ENCODE measurements around the gene GATA5.

Gene GATA5

DNA sequence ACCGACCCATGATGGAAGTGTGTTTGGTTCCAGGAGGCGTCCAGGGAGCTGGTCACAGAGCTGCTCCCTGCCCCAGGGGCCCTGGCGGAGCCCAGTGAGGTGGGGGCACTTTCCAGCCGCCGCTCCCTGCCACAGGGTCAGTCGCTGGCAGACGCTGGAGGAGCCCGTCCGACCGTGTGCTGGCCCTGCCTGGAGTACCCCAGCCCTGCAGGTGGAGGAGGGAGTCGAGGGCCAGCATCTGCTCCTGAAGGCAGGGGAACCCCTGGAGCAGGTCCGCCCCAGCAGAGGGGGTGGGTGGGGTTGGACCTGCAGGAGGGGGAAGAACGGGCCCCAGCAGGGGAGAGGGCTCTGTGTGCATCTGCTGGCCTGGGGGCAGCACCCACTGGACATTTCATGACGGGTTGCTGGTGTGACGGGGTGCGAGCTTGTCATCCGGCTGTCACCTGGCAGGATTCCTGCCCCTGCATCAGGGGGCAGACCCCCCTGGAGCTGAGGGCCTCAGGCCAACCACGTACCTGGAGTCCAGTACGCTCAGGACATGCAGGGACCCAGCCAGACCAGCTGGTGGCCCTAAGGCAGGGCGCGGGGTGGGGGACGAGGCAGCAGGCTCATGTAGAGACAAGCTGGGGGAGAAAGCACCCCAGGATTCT is 32.3 kb upstream of the GATA5 start:
- no peak overlapping the region for H3K27ac ChIP-seq (ENCODE audit: low read depth, low read length)
- no peak overlapping the region for H3K4ac ChIP-seq (ENCODE audit: low read depth, low read length)
- no peaks in the 10 kb centered on the region for H3K27me3 ChIP-seq (ENCODE audit: insufficient read depth, low read length, poor library complexity)

DNA sequence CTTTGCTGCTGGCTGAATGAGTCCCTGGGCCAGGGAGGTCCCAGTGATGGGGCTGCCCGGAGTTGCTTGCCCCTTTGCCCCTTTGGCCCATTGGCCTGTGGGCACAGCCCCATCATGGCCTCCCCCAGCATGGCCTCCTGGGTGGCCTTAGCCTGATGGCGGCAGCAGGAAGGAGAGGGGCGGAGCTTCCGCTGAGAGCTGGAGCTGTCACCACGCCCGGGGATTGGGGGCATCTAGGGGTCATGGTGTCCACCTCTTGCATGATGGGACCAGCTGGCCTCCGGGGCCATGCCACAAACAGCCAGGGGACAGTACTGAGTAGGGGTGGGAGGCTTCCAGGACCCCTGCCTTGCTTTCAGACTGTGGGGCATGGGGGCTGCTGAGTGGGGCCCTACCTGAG is 31.5 kb upstream of the GATA5 start:
- H4K8ac ChIP-seq (ENCODE audit: low read depth, low read length): no peak overlapping the region
- no peak overlapping the region for H3K9ac ChIP-seq (ENCODE audit: low read length)
- H3K4me2 ChIP-seq (ENCODE audit: low read length): no peak overlapping the region
- H2AK5ac ChIP-seq (ENCODE audit: low read length): no peak overlapping the region
- H3K23ac ChIP-seq (ENCODE audit: low read length): no peak overlapping the region
- H3K4me1 ChIP-seq (ENCODE audit: control insufficient read depth, low read depth, low read length): peaks cover 3% of the 10 kb centered on the region
- DNase-seq: no peak
- no peaks in the 10 kb centered on the region for H3K79me1 ChIP-seq (ENCODE audit: low read length)
- no peak overlapping the region for H3K18ac ChIP-seq (ENCODE audit: low read length)
- no peak overlapping the region for H2BK5ac ChIP-seq (ENCODE audit: low read length)
- WGBS (ENCODE audit: extremely low coverage, insufficient coverage, low lambda C conversion rate): no CpG with 5 or more reads among the region's 7 CpGs
- no peaks in the 10 kb centered on the region for H3K27me3 ChIP-seq (ENCODE audit: insufficient read depth, low read length, poor library complexity)
- no peak overlapping the region for H3K27ac ChIP-seq (ENCODE audit: low read depth, low read length)
- H3K4ac ChIP-seq (ENCODE audit: low read depth, low read length): no peak overlapping the region
- H2BK15ac ChIP-seq (replicated peaks; ENCODE audit: low read depth): no peak overlapping the region
- H3K4me3 ChIP-seq (ENCODE audit: low read length): no peak overlapping the region
- H3K79me2 ChIP-seq (ENCODE audit: control insufficient read depth, insufficient read depth, low read length): no peaks in the 10 kb centered on the region
- no peak overlapping the region for H4K5ac ChIP-seq (ENCODE audit: low read length)
- no peaks in the 10 kb centered on the region for H3K36me3 ChIP-seq (ENCODE audit: control insufficient read depth, insufficient read depth, low read length)
- no peak overlapping the region for H2BK120ac ChIP-seq (ENCODE audit: low read depth, low read length)
- H3K56ac ChIP-seq (ENCODE audit: low read length): no peak overlapping the region

More for the DNA sequence above, 32.3 kb upstream of the GATA5 start:
- H3K4me3 ChIP-seq (ENCODE audit: low read length): no peak overlapping the region
- no peak overlapping the region for H3K9ac ChIP-seq (ENCODE audit: low read length)
- H2BK120ac ChIP-seq (ENCODE audit: low read depth, low read length): no peak overlapping the region
- H3K18ac ChIP-seq (ENCODE audit: low read length): no peak overlapping the region
- no peak overlapping the region for H3K56ac ChIP-seq (ENCODE audit: low read length)
- H3K79me2 ChIP-seq (ENCODE audit: control insufficient read depth, insufficient read depth, low read length): no peaks in the 10 kb centered on the region
- DNase-seq: no peak
- no peak overlapping the region for H2AK5ac ChIP-seq (ENCODE audit: low read length)
- H2BK5ac ChIP-seq (ENCODE audit: low read length): no peak overlapping the region
- no peak overlapping the region for H3K23ac ChIP-seq (ENCODE audit: low read length)
- H2BK15ac ChIP-seq (replicated peaks; ENCODE audit: low read depth): no peak overlapping the region
- no peak overlapping the region for H3K4me2 ChIP-seq (ENCODE audit: low read length)
- H4K5ac ChIP-seq (ENCODE audit: low read length): no peak overlapping the region
- no peaks in the 10 kb centered on the region for H3K79me1 ChIP-seq (ENCODE audit: low read length)
- no CpG with 5 or more reads among the region's 22 CpGs for WGBS (ENCODE audit: extremely low coverage, insufficient coverage, low lambda C conversion rate)
- no peaks in the 10 kb centered on the region for H3K36me3 ChIP-seq (ENCODE audit: control insufficient read depth, insufficient read depth, low read length)
- H4K8ac ChIP-seq (ENCODE audit: low read depth, low read length): no peak overlapping the region
- H3K4me1 ChIP-seq (ENCODE audit: control insufficient read depth, low read depth, low read length): peaks cover 3% of the 10 kb centered on the region

DNA sequence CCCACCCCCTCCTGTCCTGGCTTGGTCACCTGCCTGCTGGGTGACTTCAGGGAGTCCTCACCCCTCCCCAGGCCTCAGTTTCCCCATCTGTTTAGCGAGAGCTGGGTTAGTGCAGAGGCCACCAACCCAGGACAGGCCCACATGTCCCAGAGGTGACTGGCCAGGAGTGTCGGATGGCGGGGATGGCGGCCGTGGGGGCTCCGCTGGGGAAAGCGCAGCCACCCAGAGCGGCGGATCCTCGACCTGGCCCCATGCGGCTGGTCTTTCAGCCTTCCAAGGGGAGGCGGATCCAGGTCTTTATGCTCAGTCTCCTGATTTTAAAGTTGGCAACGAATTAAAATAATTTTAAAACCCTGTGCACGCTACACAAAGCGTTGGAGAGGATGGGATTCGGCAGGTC is 31.0 kb upstream of the GATA5 start:
- Histone ChIP-seq H2BK15ac (replicated peaks; ENCODE audit: low read depth) (no peak overlapping the region), H3K4ac (ENCODE audit: low read depth, low read length) (no peak overlapping the region), H3K36me3 (ENCODE audit: control insufficient read depth, insufficient read depth, low read length) (no peaks in the 10 kb centered on the region), H3K23ac (ENCODE audit: low read length) (no peak overlapping the region), H3K4me1 (ENCODE audit: control insufficient read depth, low read depth, low read length) (peaks cover 3% of the 10 kb centered on the region), H3K79me1 (ENCODE audit: low read length) (no peaks in the 10 kb centered on the region), H3K18ac (ENCODE audit: low read length) (no peak overlapping the region), H3K4me2 (ENCODE audit: low read length) (no peak overlapping the region), H3K79me2 (ENCODE audit: control insufficient read depth, insufficient read depth, low read length) (no peaks in the 10 kb centered on the region), H3K4me3 (ENCODE audit: low read length) (no peak overlapping the region), H3K27ac (ENCODE audit: low read depth, low read length) (no peak overlapping the region), H2BK5ac (ENCODE audit: low read length) (no peak overlapping the region), H3K56ac (ENCODE audit: low read length) (no peak overlapping the region), H3K27me3 (ENCODE audit: insufficient read depth, low read length, poor library complexity) (no peaks in the 10 kb centered on the region), H3K9ac (ENCODE audit: low read length) (no peak overlapping the region), H2BK120ac (ENCODE audit: low read depth, low read length) (no peak overlapping the region), H2AK5ac (ENCODE audit: low read length) (no peak overlapping the region), H4K5ac (ENCODE audit: low read length) (no peak overlapping the region), H4K8ac (ENCODE audit: low read depth, low read length) (no peak overlapping the region)
- DNase-seq: no peak
- no CpG with 5 or more reads among the region's 16 CpGs for WGBS (ENCODE audit: extremely low coverage, insufficient coverage, low lambda C conversion rate)

DNA sequence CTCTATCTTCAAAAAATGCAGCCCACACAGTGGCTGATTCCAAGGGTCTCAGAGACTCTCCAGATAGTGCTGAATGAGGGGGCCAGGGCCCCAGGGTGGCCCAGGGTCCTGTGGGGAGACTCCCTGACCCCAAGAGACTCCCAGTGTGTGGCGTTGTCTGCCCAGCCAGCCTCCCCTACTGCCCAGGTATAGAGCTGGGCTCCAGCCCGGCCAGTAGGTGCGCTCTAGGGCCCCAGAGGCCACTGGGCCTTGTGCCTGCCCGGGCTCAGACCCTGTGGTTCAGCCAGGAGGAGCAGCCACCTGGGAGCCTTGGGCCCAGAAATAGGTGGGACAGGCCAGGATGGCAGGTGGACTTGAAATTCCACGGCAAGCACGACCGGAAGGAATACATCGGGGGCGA is 30.3 kb upstream of the GATA5 start:
- H2AK5ac ChIP-seq (ENCODE audit: low read length): no peak overlapping the region
- no peak overlapping the region for H3K27ac ChIP-seq (ENCODE audit: low read depth, low read length)
- no peaks in the 10 kb centered on the region for H3K79me2 ChIP-seq (ENCODE audit: control insufficient read depth, insufficient read depth, low read length)
- no peak overlapping the region for H4K5ac ChIP-seq (ENCODE audit: low read length)
- no peak overlapping the region for H3K56ac ChIP-seq (ENCODE audit: low read length)
- WGBS (ENCODE audit: extremely low coverage, insufficient coverage, low lambda C conversion rate): no CpG with 5 or more reads among the region's 9 CpGs
- H3K4me2 ChIP-seq (ENCODE audit: low read length): no peak overlapping the region
- no peaks in the 10 kb centered on the region for H3K27me3 ChIP-seq (ENCODE audit: insufficient read depth, low read length, poor library complexity)
- H3K79me1 ChIP-seq (ENCODE audit: low read length): no peaks in the 10 kb centered on the region
- H2BK120ac ChIP-seq (ENCODE audit: low read depth, low read length): no peak overlapping the region
- no peak overlapping the region for H3K4me3 ChIP-seq (ENCODE audit: low read length)
- no peak overlapping the region for H3K4ac ChIP-seq (ENCODE audit: low read depth, low read length)
- no peak for DNase-seq
- no peak overlapping the region for H3K23ac ChIP-seq (ENCODE audit: low read length)
- no peak overlapping the region for H3K18ac ChIP-seq (ENCODE audit: low read length)
- H3K4me1 ChIP-seq (ENCODE audit: control insufficient read depth, low read depth, low read length): peaks cover 3% of the 10 kb centered on the region
- no peak overlapping the region for H4K8ac ChIP-seq (ENCODE audit: low read depth, low read length)
- H2BK5ac ChIP-seq (ENCODE audit: low read length): no peak overlapping the region
- no peak overlapping the region for H2BK15ac ChIP-seq (replicated peaks; ENCODE audit: low read depth)
- no peak overlapping the region for H3K9ac ChIP-seq (ENCODE audit: low read length)
- no peaks in the 10 kb centered on the region for H3K36me3 ChIP-seq (ENCODE audit: control insufficient read depth, insufficient read depth, low read length)

GRCh38 chr20:62505337-62506045 is 29.7 kb upstream of the GATA5 start:
- no peaks in the 10 kb centered on the region for H3K36me3 ChIP-seq (ENCODE audit: control insufficient read depth, insufficient read depth, low read length)
- H2BK15ac ChIP-seq (replicated peaks; ENCODE audit: low read depth): no peak overlapping the region
- no peak overlapping the region for H3K27ac ChIP-seq (ENCODE audit: low read depth, low read length)
- WGBS (ENCODE audit: extremely low coverage, insufficient coverage, low lambda C conversion rate): no CpG with 5 or more reads among the region's 24 CpGs
- no peaks in the 10 kb centered on the region for H3K79me1 ChIP-seq (ENCODE audit: low read length)
- H3K18ac ChIP-seq (ENCODE audit: low read length): no peak overlapping the region
- H3K4me3 ChIP-seq (ENCODE audit: low read length): no peak overlapping the region
- H2BK120ac ChIP-seq (ENCODE audit: low read depth, low read length): no peak overlapping the region
- no peak overlapping the region for H3K56ac ChIP-seq (ENCODE audit: low read length)
- peaks cover 3% of the 10 kb centered on the region for H3K4me1 ChIP-seq (ENCODE audit: control insufficient read depth, low read depth, low read length)
- H3K9ac ChIP-seq (ENCODE audit: low read length): no peak overlapping the region
- H3K4ac ChIP-seq (ENCODE audit: low read depth, low read length): no peak overlapping the region
- no peaks in the 10 kb centered on the region for H3K27me3 ChIP-seq (ENCODE audit: insufficient read depth, low read length, poor library complexity)
- H4K8ac ChIP-seq (ENCODE audit: low read depth, low read length): no peak overlapping the region
- H3K4me2 ChIP-seq (ENCODE audit: low read length): no peak overlapping the region
- no peak overlapping the region for H3K23ac ChIP-seq (ENCODE audit: low read length)
- no peak overlapping the region for H2AK5ac ChIP-seq (ENCODE audit: low read length)
- no peaks in the 10 kb centered on the region for H3K79me2 ChIP-seq (ENCODE audit: control insufficient read depth, insufficient read depth, low read length)
- no peak for DNase-seq
- no peak overlapping the region for H4K5ac ChIP-seq (ENCODE audit: low read length)
- H2BK5ac ChIP-seq (ENCODE audit: low read length): no peak overlapping the region

Measured in mesendoderm (in vitro differentiated cells).